Forelimb muscle (tissue), 1 donor: ENCODE data around the gene E2F2. TPM values are rescaled to one million over a fixed set of nuclear protein-coding genes. Genes with fewer than 3 reads are reported as not detected.
"Not testable (repeated sequence)": the region's sequence is repeated elsewhere in the genome, so short reads cannot be mapped to it uniquely, and the experiment has no call there.

ENCODE experiments used
- DNase-seq: peaks from one replicate; pipeline ENCODE4 v3.0.0-alpha.2; 2013; ENCODE audit warnings: low read depth
- polyA plus RNA-seq: library from polyadenylated mRNA; unstranded; fragments of 120-200 nt; gene quantifications from one replicate; pipeline ENCODE4 v1.2.1, GENCODE V29; 2013; ENCODE audit not compliant: insufficient read length

The E2F2 gene
- polyA plus RNA-seq, 1 donor = 3.4 TPM

- DNase-seq = no peak
Measured at GRCh38 chr1:23546897-23547584, 16.0 kb upstream of the E2F2 start.

GRCh38 chr1:23545851-23546250 is 14.8 kb upstream of the E2F2 start:
- DNase-seq = no peak

GRCh38 chr1:23544444-23545389 is 13.7 kb upstream of the E2F2 start:
- DNase-seq = no peak

- DNase-seq = no peak
Measured at GRCh38 chr1:23543707-23544443, 12.8 kb upstream of the E2F2 start.

- not testable (repeated sequence) for DNase-seq
Measured at GRCh38 chr1:23542940-23543339, 11.9 kb upstream of the E2F2 start.

GRCh38 chr1:23539698-23540266 is 8.7 kb upstream of the E2F2 start:
- DNase-seq = peak; percentile 70

- no peak for DNase-seq
Measured at GRCh38 chr1:23537296-23537973, 6.4 kb upstream of the E2F2 start.

GRCh38 chr1:23533246-23534023 is 2.4 kb upstream of the E2F2 start:
- DNase-seq = no peak

GRCh38 chr1:23531562-23532094 is 595 bp upstream of the E2F2 start:
- DNase-seq = no peak

- DNase-seq = no peak
Measured at GRCh38 chr1:23530087-23530746, 816 bp downstream of the E2F2 start.

- DNase-seq = no peak
Measured at GRCh38 chr1:23529146-23530086, 1.6 kb downstream of the E2F2 start.

GRCh38 chr1:23528250-23528978 is 2.6 kb downstream of the E2F2 start:
- DNase-seq = no peak

GRCh38 chr1:23527900-23528249 is 3.2 kb downstream of the E2F2 start:
- DNase-seq = no peak

- no peak for DNase-seq
Measured at GRCh38 chr1:23527366-23527765, 3.7 kb downstream of the E2F2 start.

- no peak for DNase-seq
Measured at GRCh38 chr1:23526329-23527041, 4.5 kb downstream of the E2F2 start.

GRCh38 chr1:23525558-23526250 is 5.3 kb downstream of the E2F2 start:
- DNase-seq = no peak
